Suprapubic skin (tissue), 3 donors: ENCODE measurements around the gene OGFOD2.

Source experiments
- POLR2A ChIP-seq, 2 donors: fragments of 450-650 bp; IDR thresholded peaks; one replicate each; pipeline ENCODE4 v1.6.1; 2017; ENCODE audit warnings: antibody characterized with exemption in 2 of 2, mild to moderate bottlenecking in 2 of 2, moderate library complexity in 2 of 2
- TF ChIP-seq, protein P1 (sequence below), 2 donors: fragments of 200-600 bp in 1 of 2; fragments of 450-650 bp in 1 of 2; sonication (generic) in 1 of 2; IDR thresholded peaks; one replicate each; pipeline ENCODE4 v1.5.1; 2016 to 2019; ENCODE audit warnings: antibody characterized with exemption in 2 of 2, mild to moderate bottlenecking in 1 of 2, moderate library complexity in 1 of 2

DNA sequence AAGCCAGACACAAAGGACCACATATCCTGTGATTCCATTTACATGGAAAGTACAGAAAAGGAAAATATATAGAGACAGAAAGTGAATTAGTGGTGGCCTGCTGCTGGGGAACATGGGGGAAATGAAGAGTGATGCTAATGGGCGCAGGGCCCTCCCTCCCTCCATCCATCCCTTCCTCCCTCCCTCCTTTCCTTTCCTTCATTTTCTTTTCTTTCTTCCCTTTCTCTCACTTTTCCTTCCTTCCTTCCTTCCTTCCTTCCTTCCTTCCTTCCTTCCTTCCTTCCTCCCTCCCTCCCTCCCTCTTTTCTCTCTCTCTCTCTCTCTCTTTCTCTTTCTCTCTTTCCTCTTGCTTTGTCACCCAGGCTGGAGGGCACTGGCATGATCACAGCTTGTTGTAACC lies 42.7 kb downstream of the OGFOD2 start:
- no peak for TF ChIP-seq POLR2A (IDR thresholded peaks at IDR 0.05)
- TF ChIP-seq, protein P1, sequence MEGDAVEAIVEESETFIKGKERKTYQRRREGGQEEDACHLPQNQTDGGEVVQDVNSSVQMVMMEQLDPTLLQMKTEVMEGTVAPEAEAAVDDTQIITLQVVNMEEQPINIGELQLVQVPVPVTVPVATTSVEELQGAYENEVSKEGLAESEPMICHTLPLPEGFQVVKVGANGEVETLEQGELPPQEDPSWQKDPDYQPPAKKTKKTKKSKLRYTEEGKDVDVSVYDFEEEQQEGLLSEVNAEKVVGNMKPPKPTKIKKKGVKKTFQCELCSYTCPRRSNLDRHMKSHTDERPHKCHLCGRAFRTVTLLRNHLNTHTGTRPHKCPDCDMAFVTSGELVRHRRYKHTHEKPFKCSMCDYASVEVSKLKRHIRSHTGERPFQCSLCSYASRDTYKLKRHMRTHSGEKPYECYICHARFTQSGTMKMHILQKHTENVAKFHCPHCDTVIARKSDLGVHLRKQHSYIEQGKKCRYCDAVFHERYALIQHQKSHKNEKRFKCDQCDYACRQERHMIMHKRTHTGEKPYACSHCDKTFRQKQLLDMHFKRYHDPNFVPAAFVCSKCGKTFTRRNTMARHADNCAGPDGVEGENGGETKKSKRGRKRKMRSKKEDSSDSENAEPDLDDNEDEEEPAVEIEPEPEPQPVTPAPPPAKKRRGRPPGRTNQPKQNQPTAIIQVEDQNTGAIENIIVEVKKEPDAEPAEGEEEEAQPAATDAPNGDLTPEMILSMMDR (IDR thresholded peaks at IDR 0.05): no peak
